ENCODE results near the gene CSMD2.

DNA sequence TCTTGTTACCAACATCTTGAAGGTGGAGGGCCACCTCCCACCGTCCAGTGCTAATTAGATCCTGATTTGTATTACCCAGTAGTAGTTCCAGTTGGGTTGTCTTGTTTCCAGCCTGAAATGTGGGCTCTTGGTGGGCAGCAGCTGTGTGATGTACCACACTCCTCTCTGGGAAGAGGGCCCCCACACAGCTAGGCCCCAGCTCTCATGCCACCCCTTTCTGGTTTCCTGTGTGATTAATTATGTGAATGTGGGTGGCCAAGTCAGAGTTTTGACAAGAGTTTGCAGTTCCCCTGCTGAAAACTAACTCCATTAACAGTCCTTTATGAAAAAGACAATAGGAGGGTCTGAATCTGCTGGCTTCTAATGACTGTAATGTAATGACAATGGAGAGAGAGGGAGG, 297.3 kb downstream of the CSMD2 start:
- TF ChIP-seq POLR2AphosphoS5 (IDR thresholded peaks at IDR 0.05), result no peak
- TF ChIP-seq, protein P1, sequence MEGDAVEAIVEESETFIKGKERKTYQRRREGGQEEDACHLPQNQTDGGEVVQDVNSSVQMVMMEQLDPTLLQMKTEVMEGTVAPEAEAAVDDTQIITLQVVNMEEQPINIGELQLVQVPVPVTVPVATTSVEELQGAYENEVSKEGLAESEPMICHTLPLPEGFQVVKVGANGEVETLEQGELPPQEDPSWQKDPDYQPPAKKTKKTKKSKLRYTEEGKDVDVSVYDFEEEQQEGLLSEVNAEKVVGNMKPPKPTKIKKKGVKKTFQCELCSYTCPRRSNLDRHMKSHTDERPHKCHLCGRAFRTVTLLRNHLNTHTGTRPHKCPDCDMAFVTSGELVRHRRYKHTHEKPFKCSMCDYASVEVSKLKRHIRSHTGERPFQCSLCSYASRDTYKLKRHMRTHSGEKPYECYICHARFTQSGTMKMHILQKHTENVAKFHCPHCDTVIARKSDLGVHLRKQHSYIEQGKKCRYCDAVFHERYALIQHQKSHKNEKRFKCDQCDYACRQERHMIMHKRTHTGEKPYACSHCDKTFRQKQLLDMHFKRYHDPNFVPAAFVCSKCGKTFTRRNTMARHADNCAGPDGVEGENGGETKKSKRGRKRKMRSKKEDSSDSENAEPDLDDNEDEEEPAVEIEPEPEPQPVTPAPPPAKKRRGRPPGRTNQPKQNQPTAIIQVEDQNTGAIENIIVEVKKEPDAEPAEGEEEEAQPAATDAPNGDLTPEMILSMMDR (IDR thresholded peaks at IDR 0.05), result no peak
- no peak for TF ChIP-seq POLR2A (IDR thresholded peaks at IDR 0.05)

All from transverse colon (tissue), 4 donors.